Measurements from ENCODE around the gene NR6A1. TPM values are rescaled to one million over a fixed set of nuclear protein-coding genes. Genes with fewer than 3 reads are reported as not detected.

NR6A1 gene
- total RNA-seq, 1 experiment from 2014 or later, result 6.7 TPM

- no peak for DNase-seq
- H3K4me3 Mint-ChIP-seq (ENCODE audit: low read depth, unreplicated experiment), result no peak overlapping the region
- H3K36me3 Mint-ChIP-seq (ENCODE audit: insufficient read depth, unreplicated experiment), result peaks cover 31% of the 10 kb centered on the region
- no peaks in the 10 kb centered on the region for H3K27me3 Mint-ChIP-seq (ENCODE audit: unreplicated experiment)
- intact Hi-C loops (cut with micrococcal nuclease; ENCODE audit: unreplicated experiment), result no loop called here
- no peaks in the 10 kb centered on the region for H3K9me3 Mint-ChIP-seq (ENCODE audit: low read depth, unreplicated experiment)
- peak overlapping the region; percentile 64 for H3K27ac Mint-ChIP-seq (ENCODE audit: unreplicated experiment)
- TF ChIP-seq, protein P1, sequence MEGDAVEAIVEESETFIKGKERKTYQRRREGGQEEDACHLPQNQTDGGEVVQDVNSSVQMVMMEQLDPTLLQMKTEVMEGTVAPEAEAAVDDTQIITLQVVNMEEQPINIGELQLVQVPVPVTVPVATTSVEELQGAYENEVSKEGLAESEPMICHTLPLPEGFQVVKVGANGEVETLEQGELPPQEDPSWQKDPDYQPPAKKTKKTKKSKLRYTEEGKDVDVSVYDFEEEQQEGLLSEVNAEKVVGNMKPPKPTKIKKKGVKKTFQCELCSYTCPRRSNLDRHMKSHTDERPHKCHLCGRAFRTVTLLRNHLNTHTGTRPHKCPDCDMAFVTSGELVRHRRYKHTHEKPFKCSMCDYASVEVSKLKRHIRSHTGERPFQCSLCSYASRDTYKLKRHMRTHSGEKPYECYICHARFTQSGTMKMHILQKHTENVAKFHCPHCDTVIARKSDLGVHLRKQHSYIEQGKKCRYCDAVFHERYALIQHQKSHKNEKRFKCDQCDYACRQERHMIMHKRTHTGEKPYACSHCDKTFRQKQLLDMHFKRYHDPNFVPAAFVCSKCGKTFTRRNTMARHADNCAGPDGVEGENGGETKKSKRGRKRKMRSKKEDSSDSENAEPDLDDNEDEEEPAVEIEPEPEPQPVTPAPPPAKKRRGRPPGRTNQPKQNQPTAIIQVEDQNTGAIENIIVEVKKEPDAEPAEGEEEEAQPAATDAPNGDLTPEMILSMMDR (IDR thresholded peaks at IDR 0.05; ENCODE audit: unreplicated experiment), result no peak
- CTCF ChIA-PET, result no interaction called here
- H3K4me1 Mint-ChIP-seq (ENCODE audit: low read depth, unreplicated experiment), result peaks cover 9% of the 10 kb centered on the region
- no TSS peak for BruUV-seq (replicated peaks)
These were observed 108.5 kb downstream of the NR6A1 start for GRCh38 chr9:124662561-124662960.

- peaks cover 17% of the 10 kb centered on the region for H3K4me1 Mint-ChIP-seq (ENCODE audit: low read depth, unreplicated experiment)
- peaks cover 31% of the 10 kb centered on the region for H3K36me3 Mint-ChIP-seq (ENCODE audit: insufficient read depth, unreplicated experiment)
- H3K9me3 Mint-ChIP-seq (ENCODE audit: low read depth, unreplicated experiment), result no peaks in the 10 kb centered on the region
- TF ChIP-seq, protein P1 (IDR thresholded peaks at IDR 0.05; ENCODE audit: unreplicated experiment), result no peak
- no peaks in the 10 kb centered on the region for H3K27me3 Mint-ChIP-seq (ENCODE audit: unreplicated experiment)
- peak overlapping the region; percentile 99 for H3K27ac Mint-ChIP-seq (ENCODE audit: unreplicated experiment)
- no TSS peak for BruUV-seq (replicated peaks)
- intact Hi-C loops (cut with micrococcal nuclease; ENCODE audit: unreplicated experiment), result no loop called here
- H3K4me3 Mint-ChIP-seq (ENCODE audit: low read depth, unreplicated experiment), result no peak overlapping the region
- DNase-seq, result no peak
- CTCF ChIA-PET, result interaction anchor here (0.8 kb wide), 1 partner anchor 47 kb away, joined by 4 read pairs; no protein-coding TSS in a partner anchor
These were observed 109.8 kb downstream of the NR6A1 start for GRCh38 chr9:124661271-124661670.

GRCh38 chr9:124660341-124660801 is 110.7 kb downstream of the NR6A1 start:
- no peaks in the 10 kb centered on the region for H3K9me3 Mint-ChIP-seq (ENCODE audit: low read depth, unreplicated experiment)
- TF ChIP-seq, protein P1 (IDR thresholded peaks at IDR 0.05; ENCODE audit: unreplicated experiment), result no peak
- H3K4me1 Mint-ChIP-seq (ENCODE audit: low read depth, unreplicated experiment), result peaks cover 18% of the 10 kb centered on the region
- DNase-seq, result peak; percentile 25
- CTCF ChIA-PET, result interaction anchor here (0.5 to 0.8 kb wide), 5 partner anchors 19 to 281 kb away, joined by 3 to 4 read pairs (median 4); no protein-coding TSS in a partner anchor
- no TSS peak for BruUV-seq (replicated peaks)
- no peaks in the 10 kb centered on the region for H3K27me3 Mint-ChIP-seq (ENCODE audit: unreplicated experiment)
- intact Hi-C loops (cut with micrococcal nuclease; ENCODE audit: unreplicated experiment), result no loop called here
- H3K36me3 Mint-ChIP-seq (ENCODE audit: insufficient read depth, unreplicated experiment), result peaks cover 31% of the 10 kb centered on the region
- H3K27ac Mint-ChIP-seq (ENCODE audit: unreplicated experiment), result peak overlapping the region; percentile 99
- H3K4me3 Mint-ChIP-seq (ENCODE audit: low read depth, unreplicated experiment), result peak overlapping the region; percentile 85

DNA sequence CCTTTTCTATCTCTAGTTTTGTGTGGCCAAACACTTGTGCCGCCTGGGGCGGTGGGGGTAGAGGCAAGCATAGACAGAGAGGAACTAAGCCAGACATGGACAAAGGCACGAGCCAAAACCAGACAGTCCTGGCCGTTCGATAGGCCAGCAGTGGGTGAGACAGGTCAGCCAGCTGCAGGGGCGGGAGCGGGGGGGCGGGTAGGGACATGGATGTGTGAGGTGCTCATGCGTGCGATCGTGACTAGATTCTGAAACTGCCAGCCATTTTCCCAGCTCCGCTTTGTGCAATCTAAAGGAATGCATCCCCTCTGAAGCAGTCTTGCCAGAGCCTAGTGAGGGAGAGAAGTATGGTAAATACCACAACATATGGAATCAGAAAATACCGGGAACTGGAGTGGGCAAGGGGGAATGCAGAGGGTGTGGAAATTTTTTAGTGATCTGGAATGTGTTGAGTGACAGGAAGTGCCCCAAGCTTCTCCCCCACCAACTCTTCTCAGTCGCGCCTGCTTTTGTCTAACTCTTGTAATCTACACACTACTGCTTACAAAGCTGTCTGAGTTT is 111.9 kb downstream of the NR6A1 start:
- BruUV-seq (replicated peaks), result no TSS peak
- H3K27ac Mint-ChIP-seq (ENCODE audit: unreplicated experiment), result peak overlapping the region; percentile 99
- H3K4me1 Mint-ChIP-seq (ENCODE audit: low read depth, unreplicated experiment), result peaks cover 15% of the 10 kb centered on the region
- CTCF ChIA-PET, result interaction anchor here (1.2 to 3.1 kb wide), 2 partner anchors 36 to 41 kb away, joined by 5 to 19 read pairs; no protein-coding TSS in a partner anchor
- H3K9me3 Mint-ChIP-seq (ENCODE audit: low read depth, unreplicated experiment), result no peaks in the 10 kb centered on the region
- H3K27me3 Mint-ChIP-seq (ENCODE audit: unreplicated experiment), result no peaks in the 10 kb centered on the region
- peak; percentile 71 for DNase-seq
- peak overlapping the region; percentile 85 for H3K4me3 Mint-ChIP-seq (ENCODE audit: low read depth, unreplicated experiment)
- TF ChIP-seq, protein P1 (IDR thresholded peaks at IDR 0.05; ENCODE audit: unreplicated experiment), result no peak
- intact Hi-C loops (cut with micrococcal nuclease; ENCODE audit: unreplicated experiment), result loop anchor here (2.0 kb wide), 1 partner anchor 50 kb away; no protein-coding TSS in a partner anchor
- H3K36me3 Mint-ChIP-seq (ENCODE audit: insufficient read depth, unreplicated experiment), result peaks cover 30% of the 10 kb centered on the region

Measured in Calu3 (cell line).